ENCODE results near the gene CHST15.
"Not testable (repeated sequence)": the region's sequence is repeated elsewhere in the genome, so short reads cannot be mapped to it uniquely, and the experiment has no call there.

The CHST15 gene

GRCh38 chr10:124036746-124037145 is 56.7 kb downstream of the CHST15 start:
- H3K9me3 ChIP-seq (ENCODE audit: control insufficient read depth in 1 of 2, low read length in 2 of 2) = no peaks in the 10 kb centered on the region
- peak overlapping the region; percentile 19 for H3K27ac ChIP-seq (ENCODE audit: low read length)
- H3K36me3 ChIP-seq (ENCODE audit: control insufficient read depth in 1 of 2, insufficient read depth in 2 of 2, low read length in 2 of 2) = peaks cover 17 to 33% of the 10 kb centered on the region in 2 donors
- H3K27me3 ChIP-seq (ENCODE audit: low read depth, low read length) = no peaks in the 10 kb centered on the region
- H3K4me1 ChIP-seq (ENCODE audit: control insufficient read depth in 1 of 2, insufficient read depth in 2 of 2, low read length in 2 of 2) = peaks cover 12 to 47% of the 10 kb centered on the region in 2 donors
- H3K4me3 ChIP-seq (ENCODE audit: low read depth in 1 of 2, low read length in 2 of 2) = no peak overlapping the region

- Histone ChIP-seq H3K4me3 (ENCODE audit: low read depth in 1 of 2, low read length in 2 of 2) (no peak overlapping the region), H3K27ac (ENCODE audit: low read length) (peak overlapping the region; percentile 36), H3K36me3 (ENCODE audit: control insufficient read depth in 1 of 2, insufficient read depth in 2 of 2, low read length in 2 of 2) (peaks cover 20 to 32% of the 10 kb centered on the region in 2 donors), H3K4me1 (ENCODE audit: control insufficient read depth in 1 of 2, insufficient read depth in 2 of 2, low read length in 2 of 2) (peaks cover 12 to 48% of the 10 kb centered on the region in 2 donors), H3K27me3 (ENCODE audit: low read depth, low read length) (no peaks in the 10 kb centered on the region), H3K9me3 (ENCODE audit: control insufficient read depth in 1 of 2, low read length in 2 of 2) (no peaks in the 10 kb centered on the region)
Measured at GRCh38 chr10:124035928-124036558, 57.4 kb downstream of the CHST15 start.

- H3K4me1 ChIP-seq (ENCODE audit: control insufficient read depth in 1 of 2, insufficient read depth in 2 of 2, low read length in 2 of 2) = peaks cover 12 to 48% of the 10 kb centered on the region in 2 donors
- peaks cover 22 to 30% of the 10 kb centered on the region in 2 donors for H3K36me3 ChIP-seq (ENCODE audit: control insufficient read depth in 1 of 2, insufficient read depth in 2 of 2, low read length in 2 of 2)
- H3K4me3 ChIP-seq (ENCODE audit: low read depth in 1 of 2, low read length in 2 of 2) = no peak overlapping the region
- H3K27ac ChIP-seq (ENCODE audit: low read length) = peak overlapping the region; percentile 19
- H3K9me3 ChIP-seq (ENCODE audit: control insufficient read depth in 1 of 2, low read length in 2 of 2) = no peaks in the 10 kb centered on the region
- H3K27me3 ChIP-seq (ENCODE audit: low read depth, low read length) = no peaks in the 10 kb centered on the region
Measured at GRCh38 chr10:124035306-124035927, 58.0 kb downstream of the CHST15 start.

- H3K9me3 ChIP-seq (ENCODE audit: control insufficient read depth in 1 of 2, low read length in 2 of 2); H3K4me3 ChIP-seq (ENCODE audit: low read depth in 1 of 2, low read length in 2 of 2); H3K27ac ChIP-seq (ENCODE audit: low read length); H3K27me3 ChIP-seq (ENCODE audit: low read depth, low read length): not testable (repeated sequence)
- Histone ChIP-seq H3K4me1 (ENCODE audit: control insufficient read depth in 1 of 2, insufficient read depth in 2 of 2, low read length in 2 of 2) (peaks cover 12 to 48% of the 10 kb centered on the region in 2 donors), H3K36me3 (ENCODE audit: control insufficient read depth in 1 of 2, insufficient read depth in 2 of 2, low read length in 2 of 2) (peaks cover 22 to 30% of the 10 kb centered on the region in 2 donors)
Measured at GRCh38 chr10:124034576-124035305, 58.7 kb downstream of the CHST15 start.

GRCh38 chr10:124033887-124034218 is 59.5 kb downstream of the CHST15 start:
- H3K4me3 ChIP-seq (ENCODE audit: low read depth in 1 of 2, low read length in 2 of 2) = no peak overlapping the region
- H3K36me3 ChIP-seq (ENCODE audit: control insufficient read depth in 1 of 2, insufficient read depth in 2 of 2, low read length in 2 of 2) = peaks cover 22 to 25% of the 10 kb centered on the region in 2 donors
- peaks cover 12 to 42% of the 10 kb centered on the region in 2 donors for H3K4me1 ChIP-seq (ENCODE audit: control insufficient read depth in 1 of 2, insufficient read depth in 2 of 2, low read length in 2 of 2)
- no peaks in the 10 kb centered on the region for H3K27me3 ChIP-seq (ENCODE audit: low read depth, low read length)
- H3K9me3 ChIP-seq (ENCODE audit: control insufficient read depth in 1 of 2, low read length in 2 of 2) = no peaks in the 10 kb centered on the region
- H3K27ac ChIP-seq (ENCODE audit: low read length) = peak overlapping the region; percentile 45

GRCh38 chr10:124032971-124033886 is 60.2 kb downstream of the CHST15 start:
- H3K27me3 ChIP-seq (ENCODE audit: low read depth, low read length) = no peaks in the 10 kb centered on the region
- H3K9me3 ChIP-seq (ENCODE audit: control insufficient read depth in 1 of 2, low read length in 2 of 2) = no peaks in the 10 kb centered on the region
- no peak overlapping the region for H3K4me3 ChIP-seq (ENCODE audit: low read depth in 1 of 2, low read length in 2 of 2)
- peak overlapping the region; percentile 45 for H3K27ac ChIP-seq (ENCODE audit: low read length)
- peaks cover 12 to 41% of the 10 kb centered on the region in 2 donors for H3K4me1 ChIP-seq (ENCODE audit: control insufficient read depth in 1 of 2, insufficient read depth in 2 of 2, low read length in 2 of 2)
- peaks cover 16 to 24% of the 10 kb centered on the region in 2 donors for H3K36me3 ChIP-seq (ENCODE audit: control insufficient read depth in 1 of 2, insufficient read depth in 2 of 2, low read length in 2 of 2)

GRCh38 chr10:124032087-124032935 is 61.1 kb downstream of the CHST15 start:
- Histone ChIP-seq H3K27me3 (ENCODE audit: low read depth, low read length) (no peaks in the 10 kb centered on the region), H3K9me3 (ENCODE audit: control insufficient read depth in 1 of 2, low read length in 2 of 2) (no peaks in the 10 kb centered on the region), H3K36me3 (ENCODE audit: control insufficient read depth in 1 of 2, insufficient read depth in 2 of 2, low read length in 2 of 2) (peaks cover 11 to 20% of the 10 kb centered on the region in 2 donors), H3K4me3 (ENCODE audit: low read depth in 1 of 2, low read length in 2 of 2) (no peak overlapping the region), H3K4me1 (ENCODE audit: control insufficient read depth in 1 of 2, insufficient read depth in 2 of 2, low read length in 2 of 2) (peaks cover 12 to 44% of the 10 kb centered on the region in 2 donors), H3K27ac (ENCODE audit: low read length) (peak overlapping the region; percentile 3)

- H3K27me3 ChIP-seq (ENCODE audit: low read depth, low read length) = no peaks in the 10 kb centered on the region
- peaks cover 20 to 58% of the 10 kb centered on the region in 2 donors for H3K4me1 ChIP-seq (ENCODE audit: control insufficient read depth in 1 of 2, insufficient read depth in 2 of 2, low read length in 2 of 2)
- no peak overlapping the region for H3K27ac ChIP-seq (ENCODE audit: low read length)
- H3K36me3 ChIP-seq (ENCODE audit: control insufficient read depth in 1 of 2, insufficient read depth in 2 of 2, low read length in 2 of 2) = peaks cover 5 to 13% of the 10 kb centered on the region in 2 donors
- no peak overlapping the region for H3K4me3 ChIP-seq (ENCODE audit: low read depth in 1 of 2, low read length in 2 of 2)
- no peaks in the 10 kb centered on the region for H3K9me3 ChIP-seq (ENCODE audit: control insufficient read depth in 1 of 2, low read length in 2 of 2)
Measured at GRCh38 chr10:124030492-124031110, 62.8 kb downstream of the CHST15 start.

GRCh38 chr10:124030061-124030460 is 63.3 kb downstream of the CHST15 start:
- H3K9me3 ChIP-seq (ENCODE audit: control insufficient read depth in 1 of 2, low read length in 2 of 2) = no peaks in the 10 kb centered on the region
- H3K27ac ChIP-seq (ENCODE audit: low read length) = no peak overlapping the region
- H3K27me3 ChIP-seq (ENCODE audit: low read depth, low read length) = no peaks in the 10 kb centered on the region
- H3K4me1 ChIP-seq (ENCODE audit: control insufficient read depth in 1 of 2, insufficient read depth in 2 of 2, low read length in 2 of 2) = peaks cover 20 to 52% of the 10 kb centered on the region in 2 donors
- peaks cover 5 to 13% of the 10 kb centered on the region in 2 donors for H3K36me3 ChIP-seq (ENCODE audit: control insufficient read depth in 1 of 2, insufficient read depth in 2 of 2, low read length in 2 of 2)
- no peak overlapping the region for H3K4me3 ChIP-seq (ENCODE audit: low read depth in 1 of 2, low read length in 2 of 2)

GRCh38 chr10:124029559-124029958 is 63.8 kb downstream of the CHST15 start:
- Histone ChIP-seq H3K27me3 (ENCODE audit: low read depth, low read length) (no peaks in the 10 kb centered on the region), H3K27ac (ENCODE audit: low read length) (no peak overlapping the region), H3K4me3 (ENCODE audit: low read depth in 1 of 2, low read length in 2 of 2) (no peak overlapping the region), H3K9me3 (ENCODE audit: control insufficient read depth in 1 of 2, low read length in 2 of 2) (no peaks in the 10 kb centered on the region), H3K36me3 (ENCODE audit: control insufficient read depth in 1 of 2, insufficient read depth in 2 of 2, low read length in 2 of 2) (peaks cover 5 to 13% of the 10 kb centered on the region in 2 donors), H3K4me1 (ENCODE audit: control insufficient read depth in 1 of 2, insufficient read depth in 2 of 2, low read length in 2 of 2) (peaks cover 20 to 47% of the 10 kb centered on the region in 2 donors)

Data from muscle layer of duodenum (tissue), 2 donors.